HG02870 (cell line): ENCODE data around the gene ARHGAP23.
"Not testable (repeated sequence)": the region's sequence is repeated elsewhere in the genome, so short reads cannot be mapped to it uniquely, and the experiment has no call there.

Experiments used
- ATAC-seq: cut with Tn5 transposase; IDR thresholded peaks from one replicate; pipeline ENCODE4 v1.9.1; 2021; ENCODE audit warnings: mild to moderate bottlenecking, moderate library complexity; ENCODE audit not compliant: unreplicated experiment

Gene ARHGAP23

DNA sequence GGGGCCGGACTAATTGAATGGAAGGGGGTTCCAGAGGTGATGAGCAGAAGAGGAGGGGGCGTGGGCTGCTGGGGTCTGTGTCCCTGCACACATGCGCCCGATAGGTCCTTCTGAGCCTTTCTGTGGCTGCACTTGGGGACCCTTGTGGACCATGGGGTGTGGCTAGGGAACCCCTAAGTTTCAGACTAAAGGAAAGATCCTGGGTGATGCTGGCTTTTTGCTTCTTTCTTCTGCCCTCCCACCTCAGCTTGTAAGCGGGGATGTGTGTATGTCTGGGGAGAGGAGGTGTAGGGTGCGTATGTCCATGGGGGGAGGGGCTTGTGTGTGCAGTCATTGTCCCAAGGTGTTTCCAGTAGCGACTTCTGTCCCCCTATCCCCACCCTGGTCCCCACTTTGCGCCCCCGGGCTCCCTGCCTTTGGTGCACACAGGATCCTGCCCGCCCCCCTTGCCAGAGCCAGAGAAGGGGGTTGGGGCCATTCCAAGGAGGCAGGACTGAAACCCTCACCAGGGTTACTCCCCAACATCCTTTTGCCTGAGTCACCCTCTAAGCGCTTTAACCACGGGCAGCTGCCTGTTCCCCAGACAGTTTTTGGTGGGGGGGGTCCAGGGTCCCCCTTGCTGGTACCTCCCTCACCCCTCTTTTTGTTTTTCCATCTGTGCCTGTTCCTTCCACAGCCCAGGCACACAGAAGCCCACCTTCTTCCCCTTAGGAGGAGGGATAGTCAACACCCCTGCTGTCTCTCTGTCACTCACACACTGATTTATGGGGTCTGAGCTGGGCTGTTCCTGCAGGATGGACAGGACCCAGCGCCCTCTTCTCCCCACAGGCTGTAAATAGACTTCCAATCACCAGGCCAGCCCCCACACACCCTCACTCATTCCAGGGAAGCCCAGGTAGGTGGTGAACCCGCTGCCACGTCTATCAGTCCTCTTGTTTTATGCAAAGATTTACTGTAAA lies 83.2 kb downstream of the ARHGAP23 start:
- ATAC-seq, result no peak

DNA sequence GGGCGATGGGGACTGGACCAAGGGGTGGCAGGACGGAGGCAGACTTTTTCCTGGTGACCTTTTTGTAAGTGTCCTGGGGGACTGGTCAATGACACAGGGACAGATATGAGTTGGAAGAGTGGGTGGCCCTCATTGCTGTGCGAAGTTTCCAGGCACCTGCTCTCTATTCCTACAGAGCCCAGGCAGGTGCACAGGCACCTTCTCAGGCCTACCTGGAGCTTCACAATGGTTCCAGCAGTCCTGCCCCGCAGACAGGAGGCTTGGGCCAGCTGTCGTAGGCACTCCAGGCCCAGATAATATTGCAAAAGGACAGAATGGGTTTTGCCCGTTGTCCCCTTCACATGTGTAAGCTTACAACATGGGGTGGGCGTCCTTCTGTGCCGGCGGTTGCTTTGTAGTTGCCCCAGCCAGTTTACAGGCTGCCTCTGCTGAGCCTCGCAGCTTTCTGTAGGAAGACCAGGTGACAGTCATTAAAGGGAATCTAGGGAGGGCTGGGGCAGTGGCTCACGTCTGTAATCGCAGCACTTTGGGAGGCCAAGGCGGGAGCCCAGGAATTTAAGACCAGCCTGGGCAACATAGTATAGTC lies 84.3 kb downstream of the ARHGAP23 start:
- ATAC-seq, result no peak

DNA sequence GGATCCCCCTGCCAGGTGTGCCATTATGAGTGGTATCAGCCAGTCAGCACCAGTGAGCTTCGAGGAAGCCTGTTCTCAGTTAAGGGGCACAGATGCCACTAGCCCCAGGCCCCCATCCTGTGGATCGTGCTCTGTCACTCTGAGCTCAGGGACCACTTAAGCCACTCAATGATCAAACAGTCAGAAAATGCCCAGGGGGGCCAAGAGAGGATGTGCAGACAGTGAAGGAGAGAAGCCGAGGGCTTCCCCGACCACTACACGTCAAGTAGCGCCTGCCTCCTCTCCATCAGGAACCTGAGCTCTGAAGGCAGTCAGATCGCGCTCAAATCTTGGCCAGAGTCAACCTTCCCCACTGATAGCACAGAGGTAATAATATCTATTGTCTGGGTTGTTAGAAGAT lies 98.3 kb downstream of the ARHGAP23 start:
- not testable (repeated sequence) for ATAC-seq

DNA sequence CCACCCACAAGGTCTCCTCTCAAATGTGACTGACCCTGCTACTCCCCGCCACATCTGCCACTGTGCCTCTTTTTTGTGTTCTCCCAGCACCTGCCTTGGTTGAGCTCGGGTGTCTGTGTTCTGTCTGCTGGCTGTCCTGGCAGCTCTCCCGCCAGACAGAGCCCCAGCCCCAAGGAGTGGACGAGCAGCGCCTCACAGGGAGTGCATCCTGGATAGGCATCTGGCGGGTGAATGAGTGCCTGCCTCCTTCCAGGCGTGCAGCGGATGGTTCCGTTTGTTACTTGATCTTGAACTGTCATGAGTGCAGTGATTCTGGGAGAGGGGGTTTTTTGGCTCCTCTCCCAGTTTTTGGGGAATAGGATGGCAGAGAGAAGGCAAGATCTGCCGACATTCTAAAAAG lies 99.9 kb downstream of the ARHGAP23 start:
- not testable (repeated sequence) for ATAC-seq

DNA sequence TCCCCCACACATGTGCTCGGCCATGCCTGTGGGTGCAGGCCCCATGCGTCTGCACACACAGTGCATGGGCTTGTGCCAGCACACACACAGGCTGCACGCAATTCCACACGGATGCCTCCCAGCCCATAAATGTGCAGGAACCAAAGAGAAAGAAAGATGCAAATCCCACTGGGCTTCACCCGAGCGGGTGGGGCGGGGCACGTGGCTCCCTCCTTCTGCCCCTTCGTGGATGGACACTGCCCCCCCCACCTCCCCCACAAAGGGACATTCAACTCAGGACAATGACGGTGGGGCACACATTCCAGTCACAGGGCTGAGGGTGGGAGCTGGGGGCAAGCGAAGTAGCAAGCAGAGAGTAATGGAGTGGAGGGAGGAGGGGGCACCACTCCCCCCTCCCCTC lies 102.6 kb downstream of the ARHGAP23 start:
- ATAC-seq, result not testable (repeated sequence)

DNA sequence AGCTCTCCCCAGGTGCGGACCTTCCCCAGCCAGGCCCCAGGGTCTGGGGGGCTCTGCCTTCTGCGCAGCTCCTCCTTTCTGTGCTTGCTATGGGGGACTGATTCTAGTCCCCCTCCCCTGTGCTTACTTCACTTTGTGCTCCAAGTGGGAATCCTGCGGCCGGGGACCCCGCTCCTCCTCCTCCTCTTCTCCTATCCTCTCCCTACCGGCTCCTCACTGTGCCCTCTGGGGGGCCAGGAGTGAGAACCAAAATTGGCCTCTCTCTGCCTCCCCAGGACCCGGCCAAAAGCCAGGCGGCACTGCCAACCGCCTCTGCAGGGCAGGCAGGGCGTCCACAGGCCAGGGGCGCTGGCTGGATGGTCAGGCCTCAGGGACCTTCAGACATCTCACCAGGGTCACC lies 103.5 kb downstream of the ARHGAP23 start:
- ATAC-seq, result not testable (repeated sequence)

DNA sequence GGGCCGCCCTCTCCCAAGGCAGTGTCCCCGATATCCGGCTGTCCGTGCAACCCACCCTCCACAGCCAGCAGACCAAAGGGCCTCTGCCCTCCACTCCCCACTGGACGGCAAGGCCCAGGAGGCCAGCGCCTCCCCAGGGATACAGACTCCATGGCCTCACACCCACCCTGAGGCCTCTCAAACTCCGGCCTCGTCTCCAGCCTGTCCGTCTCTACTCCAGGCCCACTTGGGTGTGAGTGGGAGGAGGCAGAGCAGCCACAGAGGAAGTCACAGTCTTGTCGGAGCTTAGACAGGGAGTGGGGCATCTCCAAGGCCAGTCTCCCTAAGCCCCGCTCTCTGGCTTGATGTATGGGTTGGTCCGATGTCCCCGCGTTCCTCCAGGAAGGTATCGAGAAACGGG lies 104.2 kb downstream of the ARHGAP23 start:
- ATAC-seq, result no peak

DNA sequence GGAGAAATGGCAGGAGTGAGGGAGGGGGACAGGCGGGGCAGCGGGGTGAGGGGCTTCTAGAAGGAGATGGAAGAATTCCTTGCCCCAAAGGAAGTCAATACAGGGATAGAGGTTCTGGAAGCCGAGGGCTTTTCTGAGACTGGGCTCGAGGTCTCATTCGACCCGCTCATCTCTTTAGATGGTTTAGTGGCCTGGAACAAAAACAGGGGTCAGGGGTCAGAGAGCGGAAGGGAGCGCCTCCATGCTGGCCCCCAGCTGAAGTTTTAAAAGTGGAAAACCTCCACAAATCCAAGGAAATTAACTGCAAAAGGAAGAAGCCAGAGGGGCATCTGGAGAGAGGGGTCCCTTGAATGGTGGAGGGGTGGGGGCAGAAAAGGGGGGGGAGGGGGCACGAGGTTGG lies 105.0 kb downstream of the ARHGAP23 start:
- no peak for ATAC-seq

DNA sequence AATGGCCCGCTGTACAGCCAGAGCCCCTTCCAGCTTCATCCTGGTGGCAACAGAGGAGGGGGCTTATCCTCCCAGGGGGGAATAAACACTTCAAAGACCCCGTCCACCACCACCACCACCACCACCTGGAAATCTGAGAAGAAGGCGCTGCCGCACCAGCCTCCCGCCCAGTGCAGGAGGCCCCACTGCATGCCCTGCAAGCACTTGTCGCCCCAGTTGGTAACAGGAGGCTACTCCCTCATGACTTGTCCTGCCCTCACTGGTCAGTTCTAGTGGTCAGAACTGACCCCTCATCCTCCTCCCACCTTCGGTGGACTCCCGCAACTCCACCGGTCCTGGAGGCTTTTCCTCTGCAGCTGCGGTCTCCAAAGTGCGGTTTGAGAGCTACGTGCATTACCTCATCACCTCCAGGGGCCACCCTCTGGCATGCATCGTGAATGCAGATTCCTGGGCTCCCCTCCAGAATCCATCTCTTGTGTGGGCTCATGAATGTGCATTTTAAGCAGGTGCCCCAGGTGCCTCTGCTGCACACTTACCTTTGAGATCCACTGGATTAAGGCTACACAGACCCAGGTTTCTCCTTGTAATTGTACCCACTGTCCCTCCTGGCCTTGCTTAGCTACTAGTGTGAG lies 105.7 kb downstream of the ARHGAP23 start:
- ATAC-seq, result no peak

DNA sequence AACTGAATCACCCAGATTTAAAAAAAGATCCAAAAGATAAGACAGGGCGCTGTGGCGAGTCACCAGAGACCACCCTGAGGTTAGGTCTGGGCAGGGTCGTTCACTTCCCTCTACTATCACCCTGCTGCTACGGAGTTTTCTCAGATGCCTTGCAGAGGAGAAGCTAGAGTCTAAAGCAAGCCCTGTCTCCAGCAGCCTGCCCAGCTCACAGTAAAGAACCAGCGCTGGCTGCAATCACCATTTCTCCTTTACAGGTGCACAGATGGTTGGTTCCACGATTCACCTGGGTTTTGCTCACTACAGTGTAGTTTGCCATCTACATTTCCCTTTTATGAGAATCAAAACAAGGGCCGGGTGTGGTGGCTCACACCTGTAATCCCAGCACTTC lies 106.2 kb downstream of the ARHGAP23 start:
- ATAC-seq, result no peak

DNA sequence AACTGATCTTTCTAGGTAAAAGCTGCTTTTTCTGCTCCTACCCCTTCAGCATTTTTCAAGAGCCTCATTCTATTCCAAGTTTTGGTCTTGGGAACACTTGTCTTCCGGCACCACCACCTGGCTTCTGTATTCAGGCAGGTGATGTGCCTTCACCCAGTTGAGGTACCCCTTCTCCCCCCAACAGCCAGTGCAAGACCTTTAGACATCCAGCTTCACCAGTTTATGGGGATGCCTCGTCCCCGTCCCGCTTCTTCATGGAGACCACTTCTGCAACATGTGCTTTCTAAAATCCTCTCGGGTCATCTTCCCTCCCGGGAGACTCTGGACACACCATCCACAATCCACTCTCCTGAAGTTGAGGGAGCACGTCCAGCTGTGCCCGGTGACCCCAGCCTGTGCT lies 107.6 kb downstream of the ARHGAP23 start:
- no peak for ATAC-seq

DNA sequence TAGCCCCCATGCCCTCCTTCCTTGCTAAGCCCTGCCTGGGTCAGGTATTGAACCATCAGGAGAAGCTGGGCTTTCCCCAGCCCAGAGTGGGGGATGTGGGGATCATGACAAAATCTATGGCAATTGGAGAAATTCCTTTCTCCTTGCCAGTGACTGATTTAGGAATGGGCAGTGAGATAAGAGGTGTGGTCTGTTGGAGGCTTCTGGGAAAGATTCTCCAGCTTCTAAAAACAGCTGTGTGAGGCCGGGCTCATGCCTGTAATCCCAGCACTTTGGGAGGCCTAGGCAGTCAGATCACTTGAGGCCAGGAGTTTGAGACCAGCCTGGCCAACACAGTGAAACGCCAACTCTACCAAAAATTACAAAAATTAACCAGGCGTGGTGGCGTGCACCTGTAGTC lies 108.4 kb downstream of the ARHGAP23 start:
- ATAC-seq, result no peak

DNA sequence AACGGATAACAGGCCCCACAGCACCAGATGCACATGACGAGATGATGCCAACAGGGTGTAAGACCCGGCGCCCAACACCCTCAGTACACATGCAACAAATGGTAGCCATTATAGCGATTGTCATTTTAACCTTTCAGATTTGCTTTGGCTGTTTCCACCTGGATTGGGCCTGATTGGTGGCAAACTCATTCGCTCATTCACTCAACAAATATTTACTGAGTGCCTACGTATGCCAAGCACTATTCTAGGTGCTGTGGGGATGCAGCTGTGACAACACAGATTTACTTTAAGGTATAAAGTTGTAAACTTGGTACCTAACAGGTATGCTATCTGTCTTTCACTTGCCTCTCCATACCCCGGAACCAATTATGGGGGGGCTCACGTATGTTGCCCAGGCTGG lies 110.6 kb downstream of the ARHGAP23 start:
- no peak for ATAC-seq

DNA sequence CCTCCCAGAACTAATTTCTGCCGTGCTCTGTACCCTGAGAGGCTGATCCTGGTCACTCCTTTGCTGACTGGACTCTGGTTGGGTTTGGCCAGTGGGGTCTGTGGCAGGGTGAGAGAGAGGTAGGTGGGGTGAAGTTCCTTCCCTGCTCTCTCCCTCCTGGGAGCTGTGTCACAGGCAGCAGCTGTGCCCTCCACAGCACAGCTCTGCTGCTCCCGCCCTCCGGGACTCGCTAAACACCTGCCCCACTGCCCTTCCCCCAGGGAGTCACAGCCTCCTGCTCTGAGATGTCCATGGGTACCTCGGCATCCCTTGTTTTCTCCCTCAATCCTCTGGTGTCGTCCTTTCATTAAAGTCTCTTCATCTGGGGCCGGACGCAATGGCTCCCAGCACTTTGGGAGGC lies 111.1 kb downstream of the ARHGAP23 start:
- ATAC-seq, result no peak

DNA sequence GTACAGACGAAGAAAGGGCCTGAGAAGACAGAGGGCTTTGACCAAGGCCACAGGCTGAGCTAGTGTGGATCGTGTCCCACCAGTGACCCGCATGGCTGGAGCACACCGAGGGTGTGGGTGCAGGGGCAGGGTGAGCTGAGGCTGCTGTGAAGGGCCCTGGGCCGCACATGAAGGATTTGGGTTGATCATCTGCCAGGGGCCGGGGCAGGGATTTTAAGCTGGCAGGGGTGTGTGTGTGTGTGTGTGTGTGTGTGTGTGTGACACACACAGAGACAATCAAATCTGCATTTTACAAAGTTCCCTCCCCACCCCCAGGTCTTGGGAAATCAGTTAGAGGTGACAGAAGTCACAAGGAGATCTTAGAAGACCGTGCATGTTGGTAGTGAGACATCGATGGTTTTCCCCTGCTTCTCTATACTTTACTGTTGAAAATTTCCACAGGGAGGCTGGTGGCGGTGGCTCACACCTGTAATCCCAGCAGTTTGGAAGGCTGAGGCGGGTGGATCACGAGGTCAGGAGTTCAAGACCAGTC lies 112.3 kb downstream of the ARHGAP23 start:
- ATAC-seq, result no peak

DNA sequence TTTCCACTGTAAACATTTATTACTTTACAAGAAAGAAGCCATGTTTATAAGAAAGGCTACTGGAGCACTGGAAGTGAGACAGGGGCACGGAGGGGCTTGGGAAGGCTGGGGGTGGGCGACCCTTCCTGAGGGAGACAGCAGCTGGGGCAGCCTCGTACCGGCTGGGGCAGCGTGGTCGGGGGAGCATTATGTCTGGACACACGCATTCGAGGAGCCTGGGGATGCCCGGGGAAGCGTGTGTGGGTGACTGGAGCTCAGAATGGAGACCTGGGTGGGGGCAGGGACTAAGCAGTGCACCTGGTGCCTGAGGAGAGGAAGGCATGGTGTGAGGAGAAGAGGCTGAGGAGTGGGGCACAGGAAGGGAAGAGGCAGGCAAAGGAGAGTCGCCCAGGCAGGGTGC lies 113.0 kb downstream of the ARHGAP23 start:
- no peak for ATAC-seq

DNA sequence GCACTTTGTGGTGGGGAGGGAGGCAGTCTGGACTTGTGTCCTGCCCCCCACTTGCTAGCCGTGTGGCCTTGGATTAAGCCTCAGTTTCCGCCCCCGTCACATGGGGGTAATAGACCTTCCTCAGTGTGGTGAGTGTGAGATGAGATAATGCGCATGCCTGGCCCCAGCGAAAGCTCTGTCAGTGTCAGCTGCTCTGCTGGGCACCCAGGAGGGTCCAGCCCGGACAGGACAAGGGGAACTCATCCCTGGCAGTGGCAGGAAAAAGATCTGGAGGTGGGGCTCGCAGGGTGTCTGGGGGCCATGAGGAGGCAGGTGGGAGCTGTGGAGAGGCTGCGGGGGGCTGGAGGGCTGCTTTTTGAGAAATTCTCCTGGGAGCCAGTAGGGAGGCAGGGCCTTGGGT lies 114.0 kb downstream of the ARHGAP23 start:
- no peak for ATAC-seq

DNA sequence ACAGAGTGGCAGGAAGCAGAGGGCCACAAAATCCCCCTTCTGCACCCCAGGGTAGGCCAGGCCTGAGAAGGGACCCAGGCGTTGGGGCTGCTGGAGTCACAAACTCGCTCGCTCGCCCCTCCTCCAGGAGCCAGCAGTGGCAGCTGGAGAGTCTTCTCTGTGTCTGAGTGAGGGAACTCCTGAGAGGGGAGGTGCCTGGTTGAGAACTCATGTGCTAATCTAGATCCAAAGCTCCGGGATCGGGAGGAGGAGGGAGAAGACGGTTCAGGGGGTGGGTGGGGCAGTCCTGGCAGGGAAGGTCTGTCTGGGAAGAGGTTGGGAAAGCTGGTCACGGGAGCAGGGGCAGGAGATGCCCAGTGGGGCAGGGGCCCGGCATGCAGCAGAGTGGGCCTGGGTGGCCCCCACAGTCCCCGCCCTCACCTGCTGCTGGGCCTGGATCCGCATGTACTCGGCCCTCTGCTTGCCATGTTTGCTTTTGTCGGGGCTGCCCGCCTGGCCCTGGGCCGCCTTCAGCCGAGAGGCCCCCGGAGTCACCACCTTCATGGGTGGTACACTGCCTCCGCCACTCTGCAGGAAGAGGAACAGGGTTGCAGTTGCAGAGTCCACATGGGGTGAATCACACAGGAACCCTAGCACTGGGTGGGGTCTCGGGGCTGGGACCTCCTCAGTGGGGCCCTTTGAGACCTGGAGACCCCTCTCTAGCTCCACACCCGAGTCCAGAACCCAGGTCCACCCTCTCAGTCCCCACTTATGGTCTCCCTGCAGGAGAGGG lies 115.3 kb downstream of the ARHGAP23 start:
- no peak for ATAC-seq

DNA sequence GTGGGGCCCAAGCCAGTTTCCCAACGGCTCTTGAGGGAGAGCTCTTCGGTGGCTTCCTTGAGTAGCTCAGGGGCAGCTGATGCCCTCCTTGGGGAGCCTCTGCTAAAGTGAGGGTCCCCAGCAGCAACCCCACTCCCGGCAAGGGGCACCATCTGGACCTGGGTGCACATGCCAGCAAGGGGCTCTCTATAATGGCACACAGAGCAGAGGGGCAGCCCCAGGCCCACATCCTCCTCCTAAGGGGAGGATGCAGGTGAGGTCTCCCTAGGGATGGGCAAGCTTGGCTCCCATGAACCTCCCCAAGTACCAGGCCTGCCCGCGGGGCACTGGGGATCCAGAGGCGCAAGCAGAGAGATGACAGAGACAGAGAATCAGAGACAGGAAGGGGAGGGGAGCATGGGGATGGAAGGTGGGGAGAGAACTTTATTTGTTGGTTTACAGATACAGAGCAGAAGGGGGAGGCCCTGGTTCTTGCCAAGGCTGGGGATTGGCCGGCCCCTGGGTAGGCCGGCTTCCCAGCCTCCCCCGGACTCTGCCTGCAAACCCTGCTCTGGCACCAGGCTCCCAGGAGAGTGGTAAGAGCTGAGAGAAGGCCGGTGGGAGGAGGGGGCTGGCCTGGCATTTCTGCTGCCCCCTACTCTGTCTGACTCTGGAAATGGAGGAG lies 116.0 kb downstream of the ARHGAP23 start:
- ATAC-seq, result no peak

DNA sequence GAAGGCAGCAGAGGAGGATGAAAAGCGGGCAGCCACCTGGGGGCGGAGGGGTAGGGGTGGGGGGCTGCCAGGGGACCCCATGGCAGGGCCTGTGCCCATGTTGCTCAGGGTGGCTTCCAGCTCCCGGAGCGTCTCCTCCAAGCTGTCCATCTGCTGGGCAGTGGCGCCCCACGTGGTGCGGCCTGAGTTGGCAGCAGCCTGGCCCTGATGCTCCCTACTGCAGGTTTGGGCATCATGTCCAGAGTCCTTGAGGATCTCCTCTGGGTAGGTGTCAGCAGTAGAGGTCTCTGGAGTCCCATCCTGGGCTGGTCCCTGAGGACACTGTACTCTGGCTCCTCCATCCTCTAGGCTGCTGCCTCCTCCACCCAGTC lies 116.6 kb downstream of the ARHGAP23 start:
- ATAC-seq, result no peak
